OCI-LY3 (cell line): ENCODE results near the gene CXCL1.

Experiments
- CTCF ChIP-seq: fragments of 200-600, 300-600 bp; sonication (generic); IDR thresholded peaks from 2 replicates; pipeline ENCODE4 v1.5.1; 2014; ENCODE audit warnings: antibody characterized with exemption, low read length, low read depth
- EZH2phosphoT487 ChIP-seq: fragments of 200-600 bp; shearing (Covaris generic); IDR thresholded peaks from 2 replicates; pipeline ENCODE4 v1.6.1; 2018; ENCODE audit warnings: antibody characterized with exemption, mixed run types, low read depth

GRCh38 chr4:73828956-73829355 is 40.2 kb upstream of the CXCL1 start:
- TF ChIP-seq EZH2phosphoT487 (no peak), CTCF (no peak)
